MM.1S (cell line): ENCODE results near the gene LRRC42.

Experiments
- DNase-seq: peaks from one replicate; pipeline ENCODE4 v3.0.0-alpha.2; 2015
- H2AFZ ChIP-seq: fragments of 300-600 bp; sonication (generic); 2 replicates; pipeline ENCODE4 v1.6.0; 2016; ENCODE audit warnings: antibody characterized with exemption, low read length
- H3F3A ChIP-seq: fragments of 300-600 bp; sonication (generic); 2 replicates; pipeline ENCODE4 v1.6.1; 2016; ENCODE audit warnings: mild to moderate bottlenecking, antibody characterized with exemption, low read length, moderate library complexity, mixed read lengths; ENCODE audit not compliant: insufficient read depth
- H3K27ac ChIP-seq: fragments of 300-600 bp; sonication (generic); 2 replicates; pipeline ENCODE4 v1.5.1; 2016; ENCODE audit warnings: mild to moderate bottlenecking, low read length
- H3K27me3 ChIP-seq: fragments of 300-600 bp; sonication (generic); replicated peaks from 2 replicates; pipeline ENCODE4 v1.6.0; 2016; ENCODE audit warnings: low read length; ENCODE audit not compliant: insufficient read depth
- H3K36me3 ChIP-seq: fragments of 300-600 bp; sonication (generic); replicated peaks from 2 replicates; pipeline ENCODE4 v1.6.1; 2016; ENCODE audit warnings: mild to moderate bottlenecking, low read length, mixed read lengths; ENCODE audit not compliant: insufficient read depth
- H3K4me1 ChIP-seq: fragments of 300-600 bp; sonication (generic); 2 replicates; pipeline ENCODE4 v1.6.1; 2016; ENCODE audit warnings: low read length, mixed read lengths
- H3K4me2 ChIP-seq: fragments of 300-600 bp; sonication (generic); 2 replicates; pipeline ENCODE4 v1.6.0; 2016; ENCODE audit warnings: low read depth, low read length
- H3K4me3 ChIP-seq: fragments of 300-600 bp; sonication (generic); 2 replicates; pipeline ENCODE4 v1.5.1; 2016; ENCODE audit warnings: low read length, mixed read lengths
- H3K79me2 ChIP-seq: fragments of 300-600 bp; sonication (generic); 2 replicates; pipeline ENCODE4 v1.6.1; 2016; ENCODE audit warnings: mixed run types, low read length, mixed read lengths
- H3K9ac ChIP-seq: fragments of 300-600 bp; sonication (generic); 2 replicates; pipeline ENCODE4 v1.6.1; 2016; ENCODE audit warnings: low read length, mixed read lengths
- H3K9me2 ChIP-seq: fragments of 300-600 bp; sonication (generic); replicated peaks from 2 replicates; pipeline ENCODE4 v1.6.1; 2016; ENCODE audit warnings: mild to moderate bottlenecking, low read length, mixed read lengths; ENCODE audit not compliant: insufficient read depth
- H3K9me3 ChIP-seq: fragments of 300-600 bp; sonication (generic); replicated peaks from 2 replicates; pipeline ENCODE4 v1.6.1; 2016; ENCODE audit warnings: mild to moderate bottlenecking, low read length, mixed read lengths; ENCODE audit not compliant: insufficient read depth
- H4K20me1 ChIP-seq: fragments of 300-600 bp; sonication (generic); 2 replicates; pipeline ENCODE4 v1.6.1; 2016; ENCODE audit warnings: mild to moderate bottlenecking, low read length, moderate library complexity, mixed read lengths; ENCODE audit not compliant: insufficient read depth
- CTCF ChIP-seq: fragments of 300-600 bp; sonication (generic); IDR thresholded peaks from 2 replicates; pipeline ENCODE4 v1.5.1; 2016; ENCODE audit warnings: antibody characterized with exemption, low read length, mixed read lengths
- EZH2 ChIP-seq: fragments of 300-600 bp; sonication (generic); optimal IDR thresholded peaks from 2 replicates; pipeline ENCODE3; 2017; ENCODE audit warnings: low read depth, mild to moderate bottlenecking, antibody characterized with exemption, low read length, mixed read lengths
- EZH2phosphoT487 ChIP-seq: fragments of 300-600 bp; sonication (generic); IDR thresholded peaks from 2 replicates; pipeline ENCODE4 v1.6.1; 2018; ENCODE audit warnings: antibody characterized with exemption, low read length

The LRRC42 gene

GRCh38 chr1:53975861-53976260 lies 29.7 kb downstream of the LRRC42 start:
- Histone ChIP-seq H2AFZ (no peak overlapping the region), H3K9me2 (no peaks in the 10 kb centered on the region), H3K4me2 (no peak overlapping the region), H4K20me1 (no peaks in the 10 kb centered on the region), H3K79me2 (no peaks in the 10 kb centered on the region), H3K4me3 (no peak overlapping the region), H3K9me3 (no peaks in the 10 kb centered on the region), H3F3A (no peaks in the 10 kb centered on the region), H3K27me3 (no peaks in the 10 kb centered on the region), H3K27ac (no peak overlapping the region), H3K9ac (no peak overlapping the region), H3K4me1 (no peaks in the 10 kb centered on the region), H3K36me3 (no peaks in the 10 kb centered on the region)
- no peak for DNase-seq
- TF ChIP-seq EZH2: no peak
- TF ChIP-seq EZH2phosphoT487: no peak
- no peak for TF ChIP-seq CTCF

DNA sequence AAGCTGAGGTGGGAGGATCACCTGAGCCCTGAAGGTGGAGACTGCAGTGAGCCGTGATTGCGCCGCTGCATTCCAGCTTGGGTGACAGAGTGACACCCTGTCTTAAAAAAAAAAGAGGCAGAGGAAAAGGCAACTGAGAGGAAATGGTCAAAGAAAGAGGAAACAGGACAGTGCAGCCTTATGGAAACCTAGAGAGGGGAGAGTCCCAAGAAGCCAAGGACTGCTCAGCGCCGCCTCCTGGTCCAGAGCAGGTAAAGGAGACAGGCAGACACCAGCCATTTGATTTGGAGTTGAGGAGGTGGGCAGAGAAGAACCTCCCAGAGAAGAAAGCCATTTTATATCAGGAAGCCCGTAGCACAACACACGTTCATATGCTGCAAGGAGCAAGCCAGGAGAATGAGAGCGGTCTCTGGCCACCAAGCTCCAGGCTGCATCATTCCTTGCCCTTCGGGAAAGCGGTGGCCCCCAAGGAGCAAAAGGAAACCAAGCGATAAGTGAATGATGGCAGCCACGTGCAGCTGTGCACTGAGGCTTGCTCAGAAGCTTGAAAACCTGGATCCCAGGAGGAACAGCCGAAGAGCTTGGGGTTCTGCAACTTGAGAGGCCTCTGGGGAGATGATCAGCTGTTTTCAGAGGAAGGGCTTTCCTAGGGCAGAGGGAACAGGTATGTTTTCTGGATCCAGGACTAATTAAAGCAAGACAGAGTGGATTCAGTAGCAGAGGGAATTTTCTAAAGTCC lies 33.7 kb downstream of the LRRC42 start:
- Histone ChIP-seq H3K79me2 (no peaks in the 10 kb centered on the region), H4K20me1 (no peaks in the 10 kb centered on the region), H3K4me1 (no peaks in the 10 kb centered on the region), H3F3A (no peaks in the 10 kb centered on the region), H3K27ac (no peak overlapping the region), H3K27me3 (no peaks in the 10 kb centered on the region), H3K4me2 (no peak overlapping the region), H3K4me3 (no peak overlapping the region), H3K9ac (no peak overlapping the region), H3K9me2 (no peaks in the 10 kb centered on the region), H3K36me3 (no peaks in the 10 kb centered on the region), H3K9me3 (no peaks in the 10 kb centered on the region), H2AFZ (no peak overlapping the region)
- DNase-seq: no peak
- TF ChIP-seq EZH2phosphoT487 (no peak), EZH2 (no peak), CTCF (no peak)

- Histone ChIP-seq H3K9me3 (no peaks in the 10 kb centered on the region), H3K79me2 (no peaks in the 10 kb centered on the region), H3K4me1 (no peaks in the 10 kb centered on the region), H3K9ac (no peak overlapping the region), H4K20me1 (no peaks in the 10 kb centered on the region), H3K9me2 (no peaks in the 10 kb centered on the region), H3K27ac (no peak overlapping the region), H3K36me3 (no peaks in the 10 kb centered on the region), H2AFZ (no peak overlapping the region), H3K4me2 (no peak overlapping the region), H3K27me3 (no peaks in the 10 kb centered on the region), H3F3A (no peaks in the 10 kb centered on the region), H3K4me3 (no peak overlapping the region)
- TF ChIP-seq EZH2phosphoT487 (no peak), CTCF (no peak), EZH2 (no peak)
- DNase-seq: no peak
These were observed 35.1 kb downstream of the LRRC42 start for GRCh38 chr1:53981220-53981619.
